Breast epithelium (tissue), 3 donors: ENCODE results near the gene CHAMP1.

Source experiments
- POLR2A ChIP-seq: fragments of 450-650 bp; IDR thresholded peaks from one replicate; pipeline ENCODE4 v1.6.1; 2016; ENCODE audit warnings: antibody characterized with exemption, mild to moderate bottlenecking, moderate library complexity
- TF ChIP-seq, protein P1 (sequence below), 3 donors: fragments of 450-650 bp; IDR thresholded peaks; one replicate each; pipeline ENCODE4 v1.5.1; 2016 to 2017; ENCODE audit warnings: antibody characterized with exemption in 3 of 3, mild to moderate bottlenecking in 3 of 3, moderate library complexity in 3 of 3

DNA sequence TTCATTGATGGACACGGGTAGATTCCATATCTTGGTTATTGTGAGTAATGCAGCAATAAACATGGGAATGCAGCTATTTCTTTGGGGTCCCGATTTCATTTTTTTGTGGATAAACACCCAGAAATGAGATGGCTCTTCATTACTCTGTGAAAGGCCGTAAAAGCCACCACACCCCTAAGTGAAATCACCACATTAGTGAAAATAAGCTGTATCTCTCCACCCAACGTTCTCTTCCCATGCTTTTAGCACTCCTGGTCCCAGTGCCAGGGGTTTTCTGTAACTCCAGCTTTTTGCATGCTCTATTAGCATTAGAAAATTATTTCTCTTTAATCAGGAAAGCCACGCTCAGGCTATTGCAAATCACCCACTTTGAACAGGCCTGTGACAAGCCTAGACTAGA is 15.8 kb downstream of the CHAMP1 start:
- no peak for TF ChIP-seq POLR2A
- TF ChIP-seq, protein P1, sequence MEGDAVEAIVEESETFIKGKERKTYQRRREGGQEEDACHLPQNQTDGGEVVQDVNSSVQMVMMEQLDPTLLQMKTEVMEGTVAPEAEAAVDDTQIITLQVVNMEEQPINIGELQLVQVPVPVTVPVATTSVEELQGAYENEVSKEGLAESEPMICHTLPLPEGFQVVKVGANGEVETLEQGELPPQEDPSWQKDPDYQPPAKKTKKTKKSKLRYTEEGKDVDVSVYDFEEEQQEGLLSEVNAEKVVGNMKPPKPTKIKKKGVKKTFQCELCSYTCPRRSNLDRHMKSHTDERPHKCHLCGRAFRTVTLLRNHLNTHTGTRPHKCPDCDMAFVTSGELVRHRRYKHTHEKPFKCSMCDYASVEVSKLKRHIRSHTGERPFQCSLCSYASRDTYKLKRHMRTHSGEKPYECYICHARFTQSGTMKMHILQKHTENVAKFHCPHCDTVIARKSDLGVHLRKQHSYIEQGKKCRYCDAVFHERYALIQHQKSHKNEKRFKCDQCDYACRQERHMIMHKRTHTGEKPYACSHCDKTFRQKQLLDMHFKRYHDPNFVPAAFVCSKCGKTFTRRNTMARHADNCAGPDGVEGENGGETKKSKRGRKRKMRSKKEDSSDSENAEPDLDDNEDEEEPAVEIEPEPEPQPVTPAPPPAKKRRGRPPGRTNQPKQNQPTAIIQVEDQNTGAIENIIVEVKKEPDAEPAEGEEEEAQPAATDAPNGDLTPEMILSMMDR (IDR thresholded peaks at IDR 0.05), result no peak
